ENCODE measurements around the gene INPP5E. TPM values are rescaled to one million over a fixed set of nuclear protein-coding genes. Genes with fewer than 3 reads are reported as not detected.

The INPP5E gene
- total RNA-seq, result 10 to 100 TPM; 26.0 to 32.7 TPM
- total RNA-seq, result 65.9 to 73.9 reads per million in 2 donors

- peak within 1 kb of the TSS; percentile 92 for H3K4me3 Mint-ChIP-seq
- peak; percentile 75 for ATAC-seq
- peaks cover 19% of the 10 kb centered on the region for H3K4me1 Mint-ChIP-seq
- H3K27me3 Mint-ChIP-seq, result no peaks in the 10 kb centered on the region
- peaks cover 2% of the 10 kb centered on the region for H3K36me3 Mint-ChIP-seq (ENCODE audit: low read depth)
- H3K9me3 ChIP-seq (ENCODE audit: control insufficient read depth, low read length, poor library complexity, severe bottlenecking), result no peaks in the 10 kb centered on the region
- DNase-seq, result peak; percentile 80 to 94 (median 88)
- H3K27ac Mint-ChIP-seq, result peak within 1 kb of the TSS; percentile 92
Observed at GRCh38 chr9:136439481-136440408, at the start of gene INPP5E. TSS of gene INPP5E (minus strand) at chr9:136439845. CDS start at chr9:136439419, 426 bp downstream.

- H3K4me3 Mint-ChIP-seq, result no peak overlapping the region
- peaks cover 4% of the 10 kb centered on the region for H3K4me1 Mint-ChIP-seq
- no peaks in the 10 kb centered on the region for H3K36me3 Mint-ChIP-seq (ENCODE audit: low read depth)
- no peaks in the 10 kb centered on the region for H3K27me3 Mint-ChIP-seq
- H3K27ac Mint-ChIP-seq, result no peak overlapping the region
- ATAC-seq (peak; percentile 52), DNase-seq (peak; percentile 62 to 76 (median 72))
- H3K9me3 ChIP-seq (ENCODE audit: control insufficient read depth, low read length, poor library complexity, severe bottlenecking), result no peaks in the 10 kb centered on the region
Observed at GRCh38 chr9:136488247-136489214, 48.9 kb upstream of the INPP5E start.

- no peak for DNase-seq
- Mint-ChIP-seq H3K36me3 (ENCODE audit: low read depth) (peaks cover 2% of the 10 kb centered on the region), H3K27me3 (no peaks in the 10 kb centered on the region), H3K4me1 (peaks cover 6% of the 10 kb centered on the region), H3K27ac (no peak overlapping the region), H3K4me3 (no peak overlapping the region)
- H3K9me3 ChIP-seq (ENCODE audit: control insufficient read depth, low read length, poor library complexity, severe bottlenecking), result no peaks in the 10 kb centered on the region
- ATAC-seq, result no peak
Observed at GRCh38 chr9:136487672-136488071, 48.0 kb upstream of the INPP5E start.

GRCh38 chr9:136486823-136487620, 47.4 kb upstream of the INPP5E start:
- no peaks in the 10 kb centered on the region for H3K27me3 Mint-ChIP-seq
- H3K27ac Mint-ChIP-seq, result no peak overlapping the region
- no peak overlapping the region for H3K4me3 Mint-ChIP-seq
- no peak for DNase-seq
- no peak for ATAC-seq
- H3K9me3 ChIP-seq (ENCODE audit: control insufficient read depth, low read length, poor library complexity, severe bottlenecking), result no peaks in the 10 kb centered on the region
- H3K36me3 Mint-ChIP-seq (ENCODE audit: low read depth), result peaks cover 2% of the 10 kb centered on the region
- H3K4me1 Mint-ChIP-seq, result peaks cover 10% of the 10 kb centered on the region

GRCh38 chr9:136486131-136486530, 46.5 kb upstream of the INPP5E start:
- ATAC-seq (no peak), DNase-seq (no peak)
- no peak overlapping the region for H3K27ac Mint-ChIP-seq
- H3K4me1 Mint-ChIP-seq, result peaks cover 15% of the 10 kb centered on the region
- H3K36me3 Mint-ChIP-seq (ENCODE audit: low read depth), result peaks cover 2% of the 10 kb centered on the region
- no peaks in the 10 kb centered on the region for H3K27me3 Mint-ChIP-seq
- H3K4me3 Mint-ChIP-seq, result no peak overlapping the region
- no peaks in the 10 kb centered on the region for H3K9me3 ChIP-seq (ENCODE audit: control insufficient read depth, low read length, poor library complexity, severe bottlenecking)

GRCh38 chr9:136485049-136486045, 45.7 kb upstream of the INPP5E start:
- Mint-ChIP-seq H3K4me1 (peaks cover 17% of the 10 kb centered on the region), H3K4me3 (peak overlapping the region; percentile 60), H3K27me3 (no peaks in the 10 kb centered on the region), H3K36me3 (ENCODE audit: low read depth) (peaks cover 2% of the 10 kb centered on the region), H3K27ac (peak overlapping the region; percentile 43)
- peak; percentile 72 to 76 (median 74) for DNase-seq
- ATAC-seq, result no peak
- H3K9me3 ChIP-seq (ENCODE audit: control insufficient read depth, low read length, poor library complexity, severe bottlenecking), result no peaks in the 10 kb centered on the region

- no peaks in the 10 kb centered on the region for H3K27me3 Mint-ChIP-seq
- no peaks in the 10 kb centered on the region for H3K9me3 ChIP-seq (ENCODE audit: control insufficient read depth, low read length, poor library complexity, severe bottlenecking)
- DNase-seq (peak; percentile 24 to 27 (median 25)), ATAC-seq (no peak)
- peak overlapping the region; percentile 43 for H3K27ac Mint-ChIP-seq
- peak overlapping the region; percentile 60 for H3K4me3 Mint-ChIP-seq
- peaks cover 19% of the 10 kb centered on the region for H3K4me1 Mint-ChIP-seq
- H3K36me3 Mint-ChIP-seq (ENCODE audit: low read depth), result peaks cover 2% of the 10 kb centered on the region
Observed at GRCh38 chr9:136484153-136485048, 44.8 kb upstream of the INPP5E start.

- Mint-ChIP-seq H3K4me3 (peak overlapping the region; percentile 98), H3K27ac (peak overlapping the region; percentile 92), H3K36me3 (ENCODE audit: low read depth) (peaks cover 2% of the 10 kb centered on the region), H3K27me3 (no peaks in the 10 kb centered on the region), H3K4me1 (peaks cover 19% of the 10 kb centered on the region)
- ATAC-seq (peak; percentile 66), DNase-seq (peak; percentile 92 to 97 (median 96))
- no peaks in the 10 kb centered on the region for H3K9me3 ChIP-seq (ENCODE audit: control insufficient read depth, low read length, poor library complexity, severe bottlenecking)
Observed at GRCh38 chr9:136483589-136484152, 44.0 kb upstream of the INPP5E start.

- Mint-ChIP-seq H3K4me1 (peaks cover 21% of the 10 kb centered on the region), H3K4me3 (peak within 1 kb of the TSS; percentile 98)
Observed at GRCh38 chr9:136482793-136483588, 43.3 kb upstream of the INPP5E start, which contains the start of gene SEC16A. TSS of gene SEC16A (minus strand) at chr9:136483040. CDS start at chr9:136477615, 5,425 bp downstream.

More at GRCh38 chr9:136482793-136483588, 43.3 kb upstream of the INPP5E start, which contains the start of gene SEC16A:
- Mint-ChIP-seq H3K27ac (peak within 1 kb of the TSS; percentile 92), H3K27me3 (no peaks in the 10 kb centered on the region), H3K36me3 (ENCODE audit: low read depth) (peaks cover 2% of the 10 kb centered on the region)
- H3K9me3 ChIP-seq (ENCODE audit: control insufficient read depth, low read length, poor library complexity, severe bottlenecking), result no peaks in the 10 kb centered on the region
- peak; percentile 75 for ATAC-seq
- peak; percentile 98 to 100 (median 100) for DNase-seq
